Neural progenitor cell (in vitro differentiated cells): ENCODE data around the gene STXBP4. TPM values are rescaled to one million over a fixed set of nuclear protein-coding genes. Genes with fewer than 3 reads are reported as not detected.

Experiments used
- DNase-seq: peaks from one replicate; pipeline ENCODE4 v3.0.0-alpha.2; 2016; ENCODE audit warnings: low spot score
- H2AFZ ChIP-seq: fragments of 200-600 bp; sonication (generic); replicated peaks from 2 replicates; pipeline ENCODE4 v1.6.1; 2016; ENCODE audit warnings: antibody characterized with exemption
- H3F3A ChIP-seq: fragments of 200-600 bp; sonication (generic); 2 replicates; pipeline ENCODE4 v1.6.1; 2016; ENCODE audit warnings: antibody characterized with exemption, low read depth
- H3K27ac ChIP-seq: fragments of 200-600 bp; sonication (generic); 2 replicates; pipeline ENCODE4 v1.5.1; 2016; ENCODE audit warnings: mild to moderate bottlenecking
- H3K27me3 ChIP-seq: fragments of 200-600 bp; sonication (generic); 2 replicates; pipeline ENCODE4 v1.6.1; 2016; ENCODE audit warnings: mild to moderate bottlenecking, moderate library complexity
- H3K36me3 ChIP-seq: fragments of 200-600 bp; sonication (generic); 2 replicates; pipeline ENCODE4 v1.5.1; 2016
- H3K4me1 ChIP-seq: fragments of 200-600 bp; sonication (generic); 2 replicates; pipeline ENCODE4 v1.6.1; 2016; ENCODE audit warnings: mixed run types
- H3K4me2 ChIP-seq: fragments of 200-600 bp; sonication (generic); 2 replicates; pipeline ENCODE4 v1.6.1; 2016
- H3K4me3 ChIP-seq: fragments of 200-600 bp; sonication (generic); 2 replicates; pipeline ENCODE4 v1.5.1; 2016
- H3K79me2 ChIP-seq: fragments of 200-600 bp; sonication (generic); 2 replicates; pipeline ENCODE4 v1.6.1; 2016; ENCODE audit warnings: low read depth
- H3K9ac ChIP-seq: fragments of 200-600 bp; sonication (generic); 2 replicates; pipeline ENCODE4 v1.6.1; 2016
- H3K9me3 ChIP-seq: fragments of 200-600 bp; sonication (generic); 2 replicates; pipeline ENCODE4 v1.5.1; 2016; ENCODE audit warnings: low read depth
- H4K20me1 ChIP-seq: fragments of 200-600 bp; sonication (generic); 2 replicates; pipeline ENCODE4 v1.6.1; 2016; ENCODE audit warnings: low read depth
- H3K27ac Mint-ChIP-seq: 3 replicates; pipeline ENCODE4 v1.8.0; 2021; ENCODE audit warnings: mixed read lengths
- H3K27me3 Mint-ChIP-seq: 2 replicates; pipeline ENCODE4 v1.8.0; 2022; ENCODE audit warnings: low read depth, mild to moderate bottlenecking, inconsistent platforms, moderate library complexity, mixed read lengths; ENCODE audit not compliant: insufficient read depth
- H3K36me3 Mint-ChIP-seq: 3 replicates; pipeline ENCODE4 v1.8.0; 2021; ENCODE audit warnings: mixed read lengths
- H3K4me1 Mint-ChIP-seq: 3 replicates; pipeline ENCODE4 v1.8.0; 2021; ENCODE audit warnings: mixed read lengths
- H3K4me3 Mint-ChIP-seq: 3 replicates; pipeline ENCODE4 v1.8.0; 2021; ENCODE audit warnings: mild to moderate bottlenecking, moderate library complexity, mixed read lengths
- H3K9me3 Mint-ChIP-seq: 3 replicates; pipeline ENCODE4 v1.8.0; 2020; ENCODE audit warnings: mixed read lengths
- EZH2 ChIP-seq: fragments of 200-600 bp; sonication (generic); IDR thresholded peaks from 2 replicates; pipeline ENCODE4 v1.6.1; 2017; ENCODE audit warnings: antibody characterized with exemption, mild to moderate bottlenecking, moderate library complexity
- EZH2phosphoT487 ChIP-seq: fragments of 200-600 bp; sonication (generic); IDR thresholded peaks from 2 replicates; pipeline ENCODE4 v1.6.1; 2017; ENCODE audit warnings: antibody characterized with exemption
- total RNA-seq: library from RNA; depleted of rRNA; stranded (reverse); fragments of >200 nt; gene quantifications from 2 replicates; pipeline ENCODE4 v1.2.3, GENCODE V29; 2015; ENCODE audit warnings: low replicate concordance
- TF ChIP-seq, protein P1 (sequence below): fragments of 200-600 bp; sonication (generic); IDR thresholded peaks from 2 replicates; pipeline ENCODE4 v1.5.1; 2017; ENCODE audit warnings: antibody characterized with exemption, mild to moderate bottlenecking

STXBP4 gene
- total RNA-seq, 1 donor from 2014 or later, result 111 TPM

DNA sequence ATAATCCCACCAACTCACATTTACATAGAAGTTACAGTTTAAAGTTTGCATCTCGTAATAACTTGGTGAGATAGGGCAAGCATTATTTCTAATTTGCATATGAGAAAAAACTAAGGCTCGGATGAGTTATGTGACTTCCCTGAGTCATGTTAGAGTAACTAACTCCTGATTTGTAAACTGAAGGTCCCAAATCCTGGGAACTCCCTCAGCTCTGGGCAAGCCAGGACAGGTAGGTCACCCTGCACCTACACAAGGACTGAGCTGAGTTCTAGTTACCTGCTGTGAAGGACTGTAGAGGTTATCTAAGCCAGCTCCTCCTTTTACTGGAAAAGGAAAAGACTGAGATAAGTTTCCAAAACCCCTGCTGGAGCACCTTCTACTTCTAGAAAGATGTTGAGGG lies 204.0 kb downstream of the STXBP4 start:
- H3K4me3 Mint-ChIP-seq, result no peak overlapping the region
- peaks cover 12% of the 10 kb centered on the region for H3K9me3 Mint-ChIP-seq
- Histone ChIP-seq H4K20me1 (no peaks in the 10 kb centered on the region), H3K9me3 (no peaks in the 10 kb centered on the region), H3K4me3 (no peak overlapping the region), H3K27me3 (no peaks in the 10 kb centered on the region), H3F3A (no peaks in the 10 kb centered on the region), H2AFZ (no peak overlapping the region), H3K27ac (no peak overlapping the region), H3K4me2 (no peak overlapping the region), H3K9ac (no peak overlapping the region), H3K4me1 (no peaks in the 10 kb centered on the region), H3K36me3 (no peaks in the 10 kb centered on the region), H3K79me2 (no peaks in the 10 kb centered on the region)
- H3K36me3 Mint-ChIP-seq, result peaks cover 6% of the 10 kb centered on the region
- no peak for TF ChIP-seq EZH2phosphoT487
- TF ChIP-seq, protein P1, sequence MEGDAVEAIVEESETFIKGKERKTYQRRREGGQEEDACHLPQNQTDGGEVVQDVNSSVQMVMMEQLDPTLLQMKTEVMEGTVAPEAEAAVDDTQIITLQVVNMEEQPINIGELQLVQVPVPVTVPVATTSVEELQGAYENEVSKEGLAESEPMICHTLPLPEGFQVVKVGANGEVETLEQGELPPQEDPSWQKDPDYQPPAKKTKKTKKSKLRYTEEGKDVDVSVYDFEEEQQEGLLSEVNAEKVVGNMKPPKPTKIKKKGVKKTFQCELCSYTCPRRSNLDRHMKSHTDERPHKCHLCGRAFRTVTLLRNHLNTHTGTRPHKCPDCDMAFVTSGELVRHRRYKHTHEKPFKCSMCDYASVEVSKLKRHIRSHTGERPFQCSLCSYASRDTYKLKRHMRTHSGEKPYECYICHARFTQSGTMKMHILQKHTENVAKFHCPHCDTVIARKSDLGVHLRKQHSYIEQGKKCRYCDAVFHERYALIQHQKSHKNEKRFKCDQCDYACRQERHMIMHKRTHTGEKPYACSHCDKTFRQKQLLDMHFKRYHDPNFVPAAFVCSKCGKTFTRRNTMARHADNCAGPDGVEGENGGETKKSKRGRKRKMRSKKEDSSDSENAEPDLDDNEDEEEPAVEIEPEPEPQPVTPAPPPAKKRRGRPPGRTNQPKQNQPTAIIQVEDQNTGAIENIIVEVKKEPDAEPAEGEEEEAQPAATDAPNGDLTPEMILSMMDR, result no peak
- peaks cover 2% of the 10 kb centered on the region for H3K27me3 Mint-ChIP-seq
- DNase-seq, result no peak
- H3K27ac Mint-ChIP-seq, result no peak overlapping the region
- no peaks in the 10 kb centered on the region for H3K4me1 Mint-ChIP-seq

DNA sequence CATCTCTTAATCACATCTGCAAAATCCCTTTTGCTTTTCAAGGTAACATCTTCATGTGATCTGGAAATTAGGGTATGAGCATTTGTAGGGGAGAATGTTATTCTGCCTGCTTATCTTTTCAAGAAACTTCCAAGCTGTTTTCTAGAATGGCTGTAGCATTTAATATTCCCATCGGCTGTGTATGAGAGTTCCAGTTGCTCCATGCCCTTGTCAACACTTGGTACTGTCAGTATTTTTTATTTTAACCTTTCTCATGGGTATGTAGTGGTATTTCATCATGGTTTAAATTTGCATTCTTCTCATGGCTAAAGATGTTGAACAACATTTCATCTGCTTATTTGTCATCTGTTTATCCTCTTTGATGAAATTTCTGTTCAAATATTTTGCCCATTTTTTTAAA lies 205.6 kb downstream of the STXBP4 start:
- TF ChIP-seq EZH2phosphoT487, result no peak
- no peak for TF ChIP-seq EZH2
- TF ChIP-seq, protein P1, result no peak
- H3K4me3 Mint-ChIP-seq, result no peak overlapping the region
- H3K4me1 ChIP-seq, result no peaks in the 10 kb centered on the region
- H3K36me3 ChIP-seq, result no peaks in the 10 kb centered on the region
- H3K9me3 ChIP-seq, result no peaks in the 10 kb centered on the region
- no peak overlapping the region for H3K27ac Mint-ChIP-seq
- DNase-seq, result no peak
- H4K20me1 ChIP-seq, result no peaks in the 10 kb centered on the region
- H3K4me1 Mint-ChIP-seq, result no peaks in the 10 kb centered on the region
- H3K27me3 ChIP-seq, result no peaks in the 10 kb centered on the region
- no peaks in the 10 kb centered on the region for H3F3A ChIP-seq
- H3K36me3 Mint-ChIP-seq, result peaks cover 6% of the 10 kb centered on the region
- no peak overlapping the region for H2AFZ ChIP-seq
- H3K9me3 Mint-ChIP-seq, result peaks cover 12% of the 10 kb centered on the region
- no peaks in the 10 kb centered on the region for H3K79me2 ChIP-seq
- H3K4me3 ChIP-seq, result no peak overlapping the region
- no peak overlapping the region for H3K4me2 ChIP-seq
- H3K27me3 Mint-ChIP-seq, result peaks cover 2% of the 10 kb centered on the region
- H3K27ac ChIP-seq, result no peak overlapping the region
- H3K9ac ChIP-seq, result no peak overlapping the region

DNA sequence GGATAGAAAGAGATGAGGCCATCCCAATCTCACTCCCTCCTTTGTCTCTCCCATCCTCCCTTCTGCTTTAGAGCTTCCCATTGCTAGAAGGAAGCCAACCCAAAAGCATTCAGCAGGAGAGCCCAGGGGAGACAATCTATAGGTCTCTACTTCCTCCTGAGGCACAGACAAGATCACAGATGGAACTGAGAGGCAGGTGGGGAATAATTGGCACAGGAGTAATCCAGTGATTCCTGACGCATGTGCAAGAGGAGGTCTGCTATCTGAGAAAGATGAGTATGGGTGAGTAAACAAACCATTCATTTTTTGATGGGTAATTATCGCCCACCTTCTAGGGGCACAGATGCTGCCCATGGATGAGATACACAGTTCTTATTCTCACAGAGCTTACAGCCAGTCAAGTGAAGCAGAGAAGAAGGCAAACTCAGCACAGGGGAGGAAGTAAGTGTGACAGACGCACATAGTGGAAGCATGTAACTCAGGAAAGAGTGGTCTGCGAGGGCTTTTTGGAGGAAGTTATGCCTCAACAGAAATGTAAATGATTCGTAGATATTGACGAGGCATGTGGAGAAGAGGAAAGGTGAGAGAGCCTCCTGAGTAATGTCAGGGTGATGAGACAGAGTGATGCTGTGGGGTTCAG lies 207.3 kb downstream of the STXBP4 start:
- Histone ChIP-seq H3K4me2 (no peak overlapping the region), H3K79me2 (no peaks in the 10 kb centered on the region), H3K4me3 (no peak overlapping the region), H4K20me1 (no peaks in the 10 kb centered on the region), H3K4me1 (no peaks in the 10 kb centered on the region), H3F3A (no peaks in the 10 kb centered on the region), H3K27ac (no peak overlapping the region), H3K9ac (no peak overlapping the region), H3K36me3 (no peaks in the 10 kb centered on the region), H3K9me3 (no peaks in the 10 kb centered on the region), H2AFZ (no peak overlapping the region), H3K27me3 (no peaks in the 10 kb centered on the region)
- H3K9me3 Mint-ChIP-seq, result peaks cover 12% of the 10 kb centered on the region
- no peaks in the 10 kb centered on the region for H3K4me1 Mint-ChIP-seq
- H3K36me3 Mint-ChIP-seq, result peaks cover 6% of the 10 kb centered on the region
- TF ChIP-seq EZH2 (no peak), EZH2phosphoT487 (no peak)
- TF ChIP-seq, protein P1, result no peak
- DNase-seq, result no peak
- H3K4me3 Mint-ChIP-seq, result no peak overlapping the region
- H3K27ac Mint-ChIP-seq, result no peak overlapping the region
- H3K27me3 Mint-ChIP-seq, result peaks cover 2% of the 10 kb centered on the region
